HFFc6 (cell line): ENCODE results near the gene PRUNE1. TPM values are rescaled to one million over a fixed set of nuclear protein-coding genes. Genes with fewer than 3 reads are reported as not detected.

Source experiments
- DNase-seq: peaks from one replicate; pipeline ENCODE4 v3.0.0-alpha.2; 2018
- H3K27ac Mint-ChIP-seq: 2 replicates; pipeline ENCODE4 v1.8.0; 2020; ENCODE audit warnings: mild to moderate bottlenecking, mixed read lengths
- H3K27me3 Mint-ChIP-seq: 2 replicates; pipeline ENCODE4 v1.8.0; 2021; ENCODE audit warnings: mild to moderate bottlenecking, moderate library complexity, mixed read lengths; ENCODE audit not compliant: insufficient read depth
- H3K36me3 Mint-ChIP-seq: 2 replicates; pipeline ENCODE4 v1.8.0; 2021; ENCODE audit warnings: low read depth, mixed read lengths
- H3K4me1 Mint-ChIP-seq: 2 replicates; pipeline ENCODE4 v1.8.0; 2020; ENCODE audit warnings: low read depth, mixed read lengths
- H3K4me3 Mint-ChIP-seq: 2 replicates; pipeline ENCODE4 v1.8.0; 2020; ENCODE audit warnings: mild to moderate bottlenecking, moderate library complexity, mixed read lengths
- H3K9me3 Mint-ChIP-seq: 2 replicates; pipeline ENCODE4 v1.8.0; 2020; ENCODE audit warnings: mild to moderate bottlenecking, mixed read lengths
- total RNA-seq, 6 experiments: library from RNA; stranded (reverse); fragmentation: NEBNext Ultra II Directional; extraction: Animal tissue kit (Norgen Biotek cat#: 25700); gene quantifications; 2 replicates in 1 of 6; 3 replicates in 5 of 6; pipeline ENCODE4 v1.2.3, GENCODE V29; 2021
- TF ChIP-seq, protein P1 (sequence below): fragments of 200-600 bp; sonication (generic); IDR thresholded peaks from 2 replicates; pipeline ENCODE4 v1.5.0; 2021; ENCODE audit warnings: antibody characterized with exemption, mild to moderate bottlenecking

The PRUNE1 gene
- total RNA-seq, 6 experiments from 2014 or later: 6.6 to 10.0 (median 7.7) TPM

DNA sequence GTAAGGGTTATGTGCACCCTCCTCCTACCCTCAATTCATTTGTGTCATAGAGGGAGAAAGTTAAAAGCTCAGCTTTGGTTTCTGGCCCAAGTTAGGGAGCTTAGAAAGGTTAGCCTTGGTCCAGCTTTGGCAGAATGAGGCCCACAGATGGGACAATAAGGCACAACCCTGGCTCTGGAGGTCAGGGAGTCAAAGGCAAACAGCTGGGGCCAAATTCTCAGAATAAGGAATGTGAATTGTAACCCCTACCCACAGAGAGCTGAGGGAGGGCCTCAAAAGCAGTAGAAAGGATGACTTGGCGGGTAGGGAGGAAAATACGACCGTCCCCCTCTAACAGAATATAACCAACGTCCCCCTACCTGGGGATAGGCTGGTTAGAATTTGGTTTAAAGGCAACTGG lies 42.6 kb upstream of the PRUNE1 start:
- peaks cover 3% of the 10 kb centered on the region for H3K27me3 Mint-ChIP-seq
- no peak overlapping the region for H3K4me3 Mint-ChIP-seq
- no peaks in the 10 kb centered on the region for H3K9me3 Mint-ChIP-seq
- H3K36me3 Mint-ChIP-seq: peaks cover 51% of the 10 kb centered on the region
- no peak for DNase-seq
- peaks cover 5% of the 10 kb centered on the region for H3K4me1 Mint-ChIP-seq
- TF ChIP-seq, protein P1, sequence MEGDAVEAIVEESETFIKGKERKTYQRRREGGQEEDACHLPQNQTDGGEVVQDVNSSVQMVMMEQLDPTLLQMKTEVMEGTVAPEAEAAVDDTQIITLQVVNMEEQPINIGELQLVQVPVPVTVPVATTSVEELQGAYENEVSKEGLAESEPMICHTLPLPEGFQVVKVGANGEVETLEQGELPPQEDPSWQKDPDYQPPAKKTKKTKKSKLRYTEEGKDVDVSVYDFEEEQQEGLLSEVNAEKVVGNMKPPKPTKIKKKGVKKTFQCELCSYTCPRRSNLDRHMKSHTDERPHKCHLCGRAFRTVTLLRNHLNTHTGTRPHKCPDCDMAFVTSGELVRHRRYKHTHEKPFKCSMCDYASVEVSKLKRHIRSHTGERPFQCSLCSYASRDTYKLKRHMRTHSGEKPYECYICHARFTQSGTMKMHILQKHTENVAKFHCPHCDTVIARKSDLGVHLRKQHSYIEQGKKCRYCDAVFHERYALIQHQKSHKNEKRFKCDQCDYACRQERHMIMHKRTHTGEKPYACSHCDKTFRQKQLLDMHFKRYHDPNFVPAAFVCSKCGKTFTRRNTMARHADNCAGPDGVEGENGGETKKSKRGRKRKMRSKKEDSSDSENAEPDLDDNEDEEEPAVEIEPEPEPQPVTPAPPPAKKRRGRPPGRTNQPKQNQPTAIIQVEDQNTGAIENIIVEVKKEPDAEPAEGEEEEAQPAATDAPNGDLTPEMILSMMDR: no peak
- no peak overlapping the region for H3K27ac Mint-ChIP-seq

DNA sequence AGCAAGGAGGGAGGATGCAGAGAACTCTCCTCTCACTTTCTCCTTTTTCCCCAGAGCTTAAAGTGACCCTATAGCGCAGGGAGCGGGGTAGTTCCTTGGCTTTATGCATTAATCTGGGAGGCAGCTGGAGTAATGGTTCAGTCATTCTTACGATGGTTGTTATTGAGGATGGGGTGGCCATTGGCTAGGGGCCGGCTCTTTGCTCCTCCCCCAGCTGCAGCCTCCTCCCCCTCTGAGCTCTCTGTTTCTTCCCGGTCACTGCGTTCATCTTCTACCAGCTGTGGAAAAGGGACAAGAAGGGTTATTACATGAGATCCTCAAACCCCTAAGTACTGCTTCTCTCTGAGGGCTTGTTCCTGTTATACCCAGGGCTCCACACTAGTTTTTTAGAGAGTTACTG lies 42.2 kb upstream of the PRUNE1 start:
- TF ChIP-seq, protein P1: no peak
- Mint-ChIP-seq H3K27ac (no peak overlapping the region), H3K36me3 (peaks cover 49% of the 10 kb centered on the region), H3K9me3 (no peaks in the 10 kb centered on the region), H3K27me3 (peaks cover 5% of the 10 kb centered on the region), H3K4me3 (no peak overlapping the region), H3K4me1 (peaks cover 9% of the 10 kb centered on the region)
- DNase-seq: no peak

DNA sequence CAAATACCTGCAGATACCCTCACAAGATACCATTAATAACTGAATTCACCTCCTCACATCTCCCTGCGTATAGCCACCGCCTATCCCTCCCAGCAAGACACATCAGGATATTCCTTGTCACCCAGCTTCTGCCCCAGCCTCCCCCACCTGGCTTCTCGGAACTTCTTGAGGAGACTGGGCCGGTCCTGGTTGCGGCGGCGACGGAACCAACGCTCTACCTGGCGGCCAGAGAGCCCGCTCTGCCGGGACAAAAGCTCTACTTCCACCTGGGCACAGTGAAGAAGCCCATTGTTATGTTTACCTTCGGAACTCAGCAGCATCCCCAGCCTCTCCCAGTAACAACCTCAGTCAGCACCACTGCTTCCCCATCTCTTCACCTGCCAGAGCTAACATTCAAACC lies 40.3 kb upstream of the PRUNE1 start:
- DNase-seq: no peak
- no peak overlapping the region; the same call in 1 of the 2 replicates for H3K27ac Mint-ChIP-seq
- peaks cover 45% of the 10 kb centered on the region for H3K36me3 Mint-ChIP-seq
- peaks cover 29% of the 10 kb centered on the region for H3K4me1 Mint-ChIP-seq
- peaks cover 8% of the 10 kb centered on the region for H3K27me3 Mint-ChIP-seq
- H3K4me3 Mint-ChIP-seq: no peak overlapping the region
- H3K9me3 Mint-ChIP-seq: no peaks in the 10 kb centered on the region
- TF ChIP-seq, protein P1: no peak

DNA sequence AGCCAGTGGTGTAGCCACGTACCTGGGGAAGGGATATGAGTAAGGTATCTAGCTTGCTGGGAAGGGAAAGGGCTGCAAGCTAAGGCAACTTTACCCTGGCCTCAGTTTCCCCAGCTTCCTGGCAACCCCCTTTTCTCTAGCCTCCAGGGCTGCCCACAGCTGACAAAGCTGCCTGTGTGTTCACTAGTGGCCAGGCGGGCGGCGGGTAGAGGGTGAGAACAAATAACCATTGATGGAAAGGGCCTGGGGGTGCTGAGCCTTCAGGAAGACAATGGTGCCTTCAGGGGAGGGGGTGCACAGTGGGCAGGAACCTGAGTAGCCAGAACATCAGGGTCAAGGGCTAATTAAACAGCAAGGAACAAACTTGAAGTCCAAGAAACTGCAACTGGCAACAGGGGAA lies 39.8 kb upstream of the PRUNE1 start:
- Mint-ChIP-seq H3K36me3 (peaks cover 45% of the 10 kb centered on the region), H3K4me1 (peaks cover 32% of the 10 kb centered on the region), H3K27ac (no peak overlapping the region), H3K9me3 (no peaks in the 10 kb centered on the region), H3K4me3 (no peak overlapping the region), H3K27me3 (peaks cover 8% of the 10 kb centered on the region)
- DNase-seq: no peak
- TF ChIP-seq, protein P1: no peak

DNA sequence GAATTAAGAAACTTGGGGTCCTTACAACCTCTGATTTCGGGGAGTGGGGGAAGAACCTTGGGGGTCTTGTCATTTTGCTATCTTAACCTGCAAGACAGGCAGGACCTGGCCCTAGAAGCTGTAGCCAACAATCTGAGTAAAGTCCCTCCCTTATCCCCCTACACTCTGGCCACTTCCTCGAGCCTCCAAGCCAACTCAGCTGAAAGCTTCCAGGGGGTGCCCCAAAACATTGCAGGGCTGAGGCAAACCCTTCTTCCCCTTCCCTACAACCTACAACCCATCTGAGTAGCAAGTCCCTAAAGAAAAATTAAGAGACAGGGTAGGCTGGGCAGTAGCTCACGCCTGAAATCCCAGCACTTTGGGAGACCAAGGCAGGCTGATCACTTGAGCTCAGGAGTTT lies 38.6 kb upstream of the PRUNE1 start:
- Mint-ChIP-seq H3K27ac (no peak overlapping the region), H3K4me1 (peaks cover 32% of the 10 kb centered on the region), H3K36me3 (peaks cover 35% of the 10 kb centered on the region), H3K27me3 (peaks cover 8% of the 10 kb centered on the region), H3K9me3 (no peaks in the 10 kb centered on the region), H3K4me3 (no peak overlapping the region)
- TF ChIP-seq, protein P1: no peak
- DNase-seq: no peak
